Measurements from ENCODE around the gene AGBL4. TPM values are rescaled to one million over a fixed set of nuclear protein-coding genes. Genes with fewer than 3 reads are reported as not detected.

AGBL4 gene
- total RNA-seq, 1 donor from 2014 or later, result not detected

- Mint-ChIP-seq H3K4me3 (ENCODE audit: unreplicated experiment) (no peak overlapping the region), H3K9me3 (ENCODE audit: unreplicated experiment) (no peaks in the 10 kb centered on the region), H3K4me1 (ENCODE audit: unreplicated experiment) (no peaks in the 10 kb centered on the region), H3K36me3 (ENCODE audit: unreplicated experiment) (no peaks in the 10 kb centered on the region), H3K27ac (ENCODE audit: unreplicated experiment) (no peak overlapping the region), H3K27me3 (ENCODE audit: unreplicated experiment) (no peaks in the 10 kb centered on the region)
- TF ChIP-seq CTCF (IDR thresholded peaks at IDR 0.05), result no peak
- DNase-seq (ENCODE audit: extremely low spot score, unreplicated experiment), result no peak
Measured at GRCh38 chr1:48643193-48643592, 1380.6 kb downstream of the AGBL4 start.

GRCh38 chr1:48640836-48641492 is 1382.8 kb downstream of the AGBL4 start:
- no peaks in the 10 kb centered on the region for H3K9me3 Mint-ChIP-seq (ENCODE audit: unreplicated experiment)
- no peak for DNase-seq (ENCODE audit: extremely low spot score, unreplicated experiment)
- no peak overlapping the region for H3K27ac Mint-ChIP-seq (ENCODE audit: unreplicated experiment)
- H3K4me1 Mint-ChIP-seq (ENCODE audit: unreplicated experiment), result no peaks in the 10 kb centered on the region
- H3K4me3 Mint-ChIP-seq (ENCODE audit: unreplicated experiment), result no peak overlapping the region
- TF ChIP-seq CTCF (IDR thresholded peaks at IDR 0.05), result no peak
- H3K27me3 Mint-ChIP-seq (ENCODE audit: unreplicated experiment), result no peaks in the 10 kb centered on the region
- no peaks in the 10 kb centered on the region for H3K36me3 Mint-ChIP-seq (ENCODE audit: unreplicated experiment)

DNA sequence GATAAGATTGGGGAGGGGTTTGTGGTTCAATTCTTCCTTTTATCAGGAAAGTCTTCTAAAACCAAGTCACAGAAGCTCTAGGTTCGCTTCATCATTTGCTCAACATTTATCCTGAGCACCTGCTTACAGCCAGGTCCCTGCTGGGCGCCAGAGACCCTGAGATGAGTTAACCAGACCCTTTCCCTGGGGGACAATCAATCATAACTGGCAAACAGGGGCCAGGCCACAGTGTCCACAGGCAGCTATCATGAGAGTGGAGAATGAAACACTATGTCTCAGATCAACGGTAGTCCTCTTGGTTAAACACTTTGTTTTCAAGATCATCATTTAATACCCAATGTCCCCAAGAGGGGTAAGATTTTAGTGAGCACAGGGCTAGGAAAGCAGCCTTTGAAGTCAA is 1393.9 kb downstream of the AGBL4 start:
- Mint-ChIP-seq H3K4me1 (ENCODE audit: unreplicated experiment) (no peaks in the 10 kb centered on the region), H3K4me3 (ENCODE audit: unreplicated experiment) (no peak overlapping the region), H3K36me3 (ENCODE audit: unreplicated experiment) (no peaks in the 10 kb centered on the region), H3K27me3 (ENCODE audit: unreplicated experiment) (no peaks in the 10 kb centered on the region), H3K27ac (ENCODE audit: unreplicated experiment) (no peak overlapping the region), H3K9me3 (ENCODE audit: unreplicated experiment) (no peaks in the 10 kb centered on the region)
- no peak for TF ChIP-seq CTCF (IDR thresholded peaks at IDR 0.05)
- DNase-seq (ENCODE audit: extremely low spot score, unreplicated experiment), result no peak

GRCh38 chr1:48627486-48627885 is 1396.3 kb downstream of the AGBL4 start:
- Mint-ChIP-seq H3K27ac (ENCODE audit: unreplicated experiment) (no peak overlapping the region), H3K27me3 (ENCODE audit: unreplicated experiment) (peaks cover 2% of the 10 kb centered on the region), H3K4me3 (ENCODE audit: unreplicated experiment) (no peak overlapping the region), H3K36me3 (ENCODE audit: unreplicated experiment) (no peaks in the 10 kb centered on the region), H3K4me1 (ENCODE audit: unreplicated experiment) (no peaks in the 10 kb centered on the region), H3K9me3 (ENCODE audit: unreplicated experiment) (no peaks in the 10 kb centered on the region)
- no peak for TF ChIP-seq CTCF (IDR thresholded peaks at IDR 0.05)
- DNase-seq (ENCODE audit: extremely low spot score, unreplicated experiment), result no peak

GRCh38 chr1:48619539-48619938 is 1404.2 kb downstream of the AGBL4 start:
- Mint-ChIP-seq H3K9me3 (ENCODE audit: unreplicated experiment) (no peaks in the 10 kb centered on the region), H3K27me3 (ENCODE audit: unreplicated experiment) (peaks cover 2% of the 10 kb centered on the region), H3K4me1 (ENCODE audit: unreplicated experiment) (peaks cover 3% of the 10 kb centered on the region), H3K36me3 (ENCODE audit: unreplicated experiment) (no peaks in the 10 kb centered on the region), H3K27ac (ENCODE audit: unreplicated experiment) (no peak overlapping the region), H3K4me3 (ENCODE audit: unreplicated experiment) (no peak overlapping the region)
- DNase-seq (ENCODE audit: extremely low spot score, unreplicated experiment), result no peak
- TF ChIP-seq CTCF (IDR thresholded peaks at IDR 0.05), result no peak

Measured in osteocyte (in vitro differentiated cells).